Measurements from ENCODE around the gene DOCK4.

The DOCK4 gene

DNA sequence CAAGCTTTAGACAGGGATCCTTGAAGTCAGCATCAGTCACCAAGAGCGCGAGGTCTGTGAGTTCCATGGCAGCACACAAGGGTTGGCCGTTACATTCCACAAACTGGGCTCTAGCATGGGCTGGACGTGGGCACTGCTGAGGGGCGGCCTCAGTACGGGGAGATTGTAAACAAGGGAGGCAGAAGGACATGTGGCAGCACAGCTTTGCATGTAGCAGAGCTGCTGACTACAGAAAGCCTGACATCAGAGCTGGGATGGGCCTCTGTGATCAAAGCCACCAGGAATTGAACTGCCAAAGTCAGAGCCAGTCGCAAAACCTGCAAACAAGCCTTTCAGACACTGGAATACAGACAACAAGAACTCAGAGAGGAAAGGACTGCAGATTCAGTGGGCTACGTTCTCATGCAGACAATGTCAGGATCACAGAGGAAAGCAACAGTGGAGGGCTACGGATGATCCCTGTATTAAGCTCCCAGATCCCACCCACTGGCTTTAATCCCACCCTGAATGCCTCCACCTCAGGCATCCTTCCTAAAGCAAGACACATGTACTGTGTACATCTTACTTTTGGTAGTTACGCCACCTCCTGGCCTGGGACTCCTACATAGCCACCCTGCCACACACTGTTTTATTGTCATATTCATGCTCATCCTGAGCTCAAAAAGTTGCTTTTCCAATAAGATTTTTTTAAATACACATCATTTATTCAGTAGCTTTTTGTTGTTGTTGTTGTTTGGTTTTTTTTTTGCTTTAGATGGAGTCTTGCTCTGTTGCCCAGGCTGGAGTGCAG is 352.8 kb downstream of the DOCK4 start:
- DNase-seq (ENCODE audit: low read depth) = no peak

DNA sequence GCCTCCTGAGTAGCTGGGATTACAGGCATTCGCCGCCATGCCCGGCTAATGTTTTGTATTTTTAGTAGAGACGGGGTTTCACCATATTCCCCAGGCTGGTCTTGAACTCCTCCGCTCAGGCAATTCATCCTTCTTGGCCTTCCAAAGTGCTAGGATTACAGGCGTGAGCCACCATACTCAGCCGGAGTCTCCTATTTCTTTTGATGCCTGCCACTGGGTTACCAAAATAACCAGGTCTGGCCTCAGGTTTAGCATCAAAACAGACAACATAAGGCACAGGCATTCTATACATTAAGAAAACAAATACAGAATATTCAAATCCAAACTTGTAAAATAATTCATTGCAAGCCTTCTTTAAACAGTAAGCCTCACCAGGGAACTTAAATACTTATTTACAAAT is 354.1 kb downstream of the DOCK4 start:
- no peak for DNase-seq (ENCODE audit: low read depth)

DNA sequence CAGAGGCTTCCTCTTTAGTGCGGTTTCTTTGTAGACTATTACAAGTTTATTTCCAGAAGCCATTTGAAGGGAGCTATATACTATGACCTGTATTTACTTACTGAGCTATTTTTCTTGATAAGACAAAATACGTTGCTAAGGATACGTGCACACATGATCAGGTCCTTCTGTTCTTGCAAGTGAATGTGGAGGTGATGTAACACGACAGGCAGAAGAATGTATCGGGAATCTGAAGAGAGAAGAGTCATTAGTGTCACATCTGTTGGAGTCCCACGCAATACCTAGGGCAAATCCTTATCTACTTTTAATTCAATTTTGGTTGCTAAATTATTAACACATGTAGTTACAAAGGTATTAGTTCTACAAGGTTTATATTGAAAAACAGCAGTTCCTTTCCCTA is 359.3 kb downstream of the DOCK4 start:
- DNase-seq (ENCODE audit: low read depth) = no peak

DNA sequence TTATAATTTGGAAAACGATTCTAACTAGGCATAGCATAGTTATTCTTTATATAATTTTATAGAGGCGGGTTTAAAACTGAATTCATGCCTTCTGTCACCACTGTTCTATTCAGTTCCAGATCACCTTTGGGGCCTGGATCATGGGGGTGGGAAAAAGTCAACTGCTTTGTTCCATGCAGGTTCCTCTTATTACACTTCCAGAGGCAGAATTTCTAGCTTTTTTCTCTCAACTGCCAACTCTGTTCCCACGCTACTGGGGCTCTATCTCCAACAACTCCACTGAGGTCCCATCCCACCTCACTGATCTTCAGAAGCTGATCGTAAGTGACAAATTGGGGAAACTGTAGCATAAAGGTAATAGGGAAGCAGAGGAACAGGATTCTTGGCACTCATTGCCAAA is 360.3 kb downstream of the DOCK4 start:
- DNase-seq (ENCODE audit: low read depth) = no peak

DNA sequence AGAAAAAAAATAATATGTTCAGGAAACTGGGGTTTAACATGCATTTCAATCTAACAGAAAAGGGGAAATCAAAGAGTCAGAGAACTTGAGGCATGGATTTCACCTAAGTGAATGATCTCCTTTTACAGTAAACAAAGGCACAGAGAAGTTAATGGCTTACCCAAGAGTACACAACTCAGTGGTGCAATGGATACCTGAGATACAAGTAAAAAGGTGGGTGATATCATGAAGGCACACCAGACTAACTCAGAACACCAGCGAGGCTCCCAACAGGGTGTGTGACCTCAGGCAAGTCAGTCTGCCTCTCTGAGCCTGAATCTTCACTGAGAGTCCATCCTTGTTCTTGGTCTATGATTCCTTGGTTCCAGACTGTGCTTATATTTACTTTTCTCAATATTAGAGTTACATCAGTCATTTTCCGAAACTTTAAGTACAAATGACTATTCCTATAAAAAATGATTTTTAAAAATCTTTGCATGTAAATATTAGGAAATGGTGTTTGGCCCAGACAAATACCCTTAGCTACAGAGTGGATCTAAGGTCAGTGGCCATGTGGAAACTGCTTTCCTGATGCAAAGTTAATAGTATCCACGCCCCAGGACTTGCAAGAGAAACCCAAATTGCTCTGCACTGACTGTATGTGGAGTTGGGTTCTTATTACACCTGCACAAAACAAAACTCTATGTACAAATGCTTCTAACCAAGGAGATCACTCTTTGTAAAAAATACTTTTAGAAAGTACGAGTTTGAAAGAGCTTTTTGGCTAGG is 361.1 kb downstream of the DOCK4 start:
- DNase-seq (ENCODE audit: low read depth) = no peak

DNA sequence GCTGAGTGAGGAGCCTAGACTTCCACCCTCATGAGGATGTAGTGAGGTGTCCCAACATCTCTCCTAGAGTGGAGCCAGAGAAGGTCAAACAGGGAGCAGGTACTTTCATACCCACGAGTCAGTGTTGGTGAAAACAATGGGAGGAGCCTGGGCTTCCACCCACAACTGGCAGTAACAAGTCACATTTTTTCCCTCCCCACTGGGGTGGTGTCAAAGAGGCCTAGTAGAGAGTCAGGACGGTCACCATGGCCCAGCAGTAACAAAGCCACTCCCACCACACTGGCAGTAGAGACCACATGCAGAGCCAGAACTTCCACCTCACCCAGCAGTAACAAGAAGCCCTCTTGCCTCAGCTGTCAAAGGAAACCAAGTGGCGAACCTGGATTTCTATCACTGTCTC is 363.7 kb downstream of the DOCK4 start:
- DNase-seq (ENCODE audit: low read depth) = no peak

DNA sequence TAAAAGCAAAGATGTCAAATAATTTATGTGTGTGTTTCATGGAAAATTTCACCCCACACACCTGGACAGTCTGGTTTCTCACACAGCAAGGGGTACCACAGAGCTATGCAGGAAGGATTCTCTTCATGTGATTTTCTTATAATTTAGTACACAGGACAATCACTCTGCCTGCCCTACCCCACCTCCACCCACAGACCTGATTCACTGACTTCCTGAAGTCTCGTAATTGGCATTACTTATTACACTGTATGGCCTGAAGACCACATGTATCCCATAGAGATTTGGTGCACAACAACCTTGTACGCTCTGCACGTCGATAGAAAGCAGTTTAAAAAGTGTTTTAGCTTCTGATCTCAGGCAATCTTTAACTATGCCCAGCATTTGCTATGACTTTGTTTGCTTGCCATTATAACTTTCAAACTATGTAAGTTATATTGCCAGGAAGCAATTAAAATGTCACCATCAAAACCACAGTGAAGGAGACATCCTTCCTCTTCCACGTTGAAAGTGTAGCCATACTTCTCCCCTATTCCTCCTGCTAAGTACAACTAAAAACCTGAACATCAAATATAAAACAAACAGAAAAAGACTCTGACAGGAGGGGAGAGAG is 364.5 kb downstream of the DOCK4 start:
- DNase-seq (ENCODE audit: low read depth) = no peak

DNA sequence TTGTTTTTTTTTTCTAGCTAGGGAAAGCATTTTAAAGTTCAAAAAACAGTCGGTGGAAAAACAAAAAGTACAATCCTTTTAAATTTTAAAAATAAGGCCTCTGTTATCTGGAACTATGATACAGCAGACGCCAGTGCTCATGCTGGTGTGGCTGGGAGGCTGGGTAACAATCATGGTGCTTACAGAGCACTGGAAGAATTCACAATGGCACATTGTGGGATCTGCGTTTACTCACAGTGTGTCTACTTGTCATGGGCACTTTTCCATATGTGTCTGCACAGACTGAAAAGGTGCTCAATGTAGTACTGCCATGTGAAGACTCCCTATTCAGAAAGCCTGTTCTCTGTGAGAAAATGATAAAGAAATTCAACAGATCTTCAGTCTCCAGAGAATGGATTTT is 365.7 kb downstream of the DOCK4 start:
- no peak for DNase-seq (ENCODE audit: low read depth)

DNA sequence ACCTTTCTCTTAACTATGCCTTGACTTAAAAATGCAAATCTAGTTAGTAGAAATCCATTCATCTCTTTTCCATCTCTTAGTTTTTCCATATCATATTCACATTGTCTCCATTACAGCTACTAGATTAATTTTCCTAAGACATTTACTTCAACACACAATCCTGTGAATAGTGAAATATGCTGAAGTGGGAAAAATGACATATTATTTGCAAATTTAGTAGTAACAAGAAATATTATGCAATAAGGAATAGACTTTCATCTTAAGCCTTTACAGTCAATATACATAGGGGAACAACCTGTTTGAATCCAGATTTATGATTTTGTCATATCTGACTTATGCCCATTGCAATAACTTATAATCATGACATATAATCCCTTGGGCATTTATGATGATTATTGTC is 366.9 kb downstream of the DOCK4 start:
- no peak for DNase-seq (ENCODE audit: low read depth)

DNA sequence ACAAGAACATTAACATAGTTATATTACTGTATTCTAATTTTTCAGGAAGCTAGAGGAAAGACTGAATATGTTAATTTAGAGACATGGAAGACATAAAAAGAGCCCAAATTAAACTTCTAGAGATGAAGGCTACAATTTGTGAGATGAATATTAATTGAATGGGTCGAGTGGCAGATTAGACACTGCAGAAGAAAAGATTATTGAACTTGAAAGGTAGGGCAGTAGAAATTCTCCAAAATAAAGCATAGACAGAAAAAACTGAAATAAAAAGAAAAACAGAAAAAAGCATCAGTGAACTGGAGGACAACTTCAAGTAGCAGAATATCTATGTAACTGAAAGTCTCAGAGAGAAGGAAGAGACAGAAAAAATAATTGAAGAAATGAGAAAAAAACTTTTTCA is 369.6 kb downstream of the DOCK4 start:
- no peak for DNase-seq (ENCODE audit: low read depth)

DNA sequence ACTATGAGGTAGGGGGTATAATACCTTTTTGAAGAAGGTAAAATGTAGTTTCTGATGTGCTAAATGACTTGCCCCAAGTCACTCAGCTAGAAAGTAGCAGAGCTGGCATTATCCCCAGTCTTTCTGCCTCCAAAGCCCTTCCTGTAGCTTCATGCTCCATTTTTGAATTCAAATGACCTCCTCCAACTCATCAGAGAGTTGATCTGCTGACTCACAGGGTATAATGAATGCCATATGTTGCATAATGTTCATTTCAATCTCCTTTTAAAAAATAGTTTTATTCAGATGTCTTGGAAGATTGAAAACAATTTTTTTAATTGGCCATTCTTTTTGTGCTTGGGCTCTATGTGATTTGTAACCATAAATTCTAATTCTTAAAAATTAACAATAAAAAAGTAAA is 371.1 kb downstream of the DOCK4 start:
- no peak for DNase-seq (ENCODE audit: low read depth)

DNA sequence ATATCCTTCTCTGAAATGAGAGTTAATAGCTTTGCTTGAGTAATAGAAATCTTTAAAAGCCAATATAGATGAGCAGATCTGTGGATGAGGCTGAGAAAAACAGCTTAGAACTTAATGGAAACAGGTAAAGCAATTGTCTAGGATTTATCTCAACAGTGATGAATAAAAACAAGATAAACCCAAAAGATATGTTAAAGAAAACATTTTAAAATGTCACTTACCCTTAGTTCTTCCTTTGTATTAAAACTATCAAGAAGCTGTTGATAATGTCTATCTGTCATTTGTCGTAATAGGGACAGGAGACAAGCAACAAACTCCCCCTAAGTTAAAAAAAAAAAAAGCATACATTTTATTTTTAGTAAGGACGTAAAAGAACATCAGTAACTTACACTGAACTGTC is 371.8 kb downstream of the DOCK4 start:
- no peak for DNase-seq (ENCODE audit: low read depth)

DNA sequence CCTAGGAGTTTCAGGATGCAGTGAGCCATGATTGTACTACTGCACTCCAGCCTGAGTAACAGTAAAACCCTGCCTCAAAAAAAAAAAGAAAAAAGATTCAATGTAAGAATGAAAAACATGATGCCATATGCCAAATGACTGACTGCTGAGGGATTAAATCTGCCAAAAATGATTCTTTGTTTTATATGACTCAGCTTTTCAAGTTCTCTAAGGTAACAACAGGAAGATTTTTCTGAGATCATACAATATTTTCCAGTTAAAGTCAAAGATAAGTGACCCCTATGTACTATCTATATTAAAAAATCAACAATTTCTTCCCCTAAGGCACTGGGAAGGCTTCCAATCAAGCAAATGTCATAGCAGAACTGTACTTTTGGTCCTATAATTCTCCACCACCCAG is 372.7 kb downstream of the DOCK4 start:
- DNase-seq (ENCODE audit: low read depth) = no peak

DNA sequence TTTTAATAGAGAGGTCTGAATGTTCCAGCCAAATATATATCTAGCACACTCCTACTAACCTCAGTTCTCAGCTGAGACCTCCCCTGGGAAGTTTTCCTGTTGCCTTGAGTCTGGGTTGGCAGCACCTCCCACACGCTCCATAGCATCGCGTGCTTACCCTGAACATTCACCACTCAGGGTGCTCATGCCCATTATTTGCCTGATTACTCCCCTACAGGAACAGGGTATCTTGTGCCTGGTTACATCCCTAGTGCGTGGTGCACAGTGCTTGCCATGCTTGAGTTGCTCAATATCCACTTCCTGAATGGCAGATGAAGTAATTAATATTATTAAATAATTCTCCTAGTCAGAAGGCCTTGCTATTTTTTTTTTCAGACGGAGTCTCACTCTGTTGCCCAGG is 374.0 kb downstream of the DOCK4 start:
- DNase-seq (ENCODE audit: low read depth) = no peak

DNA sequence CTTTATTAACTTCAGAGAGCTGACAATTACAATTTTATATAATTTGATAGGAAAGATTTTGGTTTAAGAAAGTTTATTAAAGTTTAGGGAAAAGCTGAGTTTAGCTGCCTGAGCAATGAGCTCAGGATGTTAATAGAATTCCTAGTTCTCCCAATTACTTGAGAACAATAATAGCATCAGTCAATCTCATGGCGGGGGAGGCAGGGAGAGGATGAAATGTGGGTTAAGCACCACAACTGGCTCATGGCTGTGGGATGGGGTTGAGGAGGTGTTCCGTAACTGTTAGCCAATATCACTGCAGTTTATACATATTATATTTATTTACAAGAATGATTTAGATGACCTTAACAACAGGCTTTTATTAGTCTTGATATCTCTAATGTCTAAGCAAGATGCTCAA is 377.0 kb downstream of the DOCK4 start:
- no peak for DNase-seq (ENCODE audit: low read depth)

DNA sequence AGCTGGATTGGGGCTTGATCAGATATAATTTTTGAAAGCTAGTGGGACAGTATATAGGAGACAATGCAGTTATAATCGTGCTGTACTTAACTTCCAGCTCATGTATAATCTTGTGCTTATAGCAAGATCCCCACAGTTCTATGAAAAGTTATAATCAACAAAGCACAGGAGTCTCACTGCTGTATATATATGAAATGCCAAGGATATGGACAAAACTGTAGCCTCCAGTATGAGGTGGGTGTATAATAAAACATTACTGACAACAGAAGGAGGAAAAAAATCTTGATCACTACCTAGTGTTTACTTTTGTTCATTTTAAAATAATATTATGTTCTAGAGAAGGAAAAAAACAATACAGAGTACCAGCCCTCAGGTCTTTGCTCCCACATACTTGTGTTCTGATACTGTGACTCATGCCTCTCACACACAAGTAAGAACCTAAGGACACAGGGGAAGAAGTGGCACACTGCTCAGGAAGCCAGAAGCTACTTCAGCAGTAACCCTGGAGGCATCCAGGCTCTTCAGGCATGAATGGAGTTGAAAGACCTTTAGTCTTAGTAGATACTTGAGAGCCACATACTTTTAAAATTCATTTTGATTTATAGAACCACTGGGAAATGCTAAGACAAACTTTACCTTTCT is 378.2 kb downstream of the DOCK4 start:
- DNase-seq (ENCODE audit: low read depth) = no peak

DNA sequence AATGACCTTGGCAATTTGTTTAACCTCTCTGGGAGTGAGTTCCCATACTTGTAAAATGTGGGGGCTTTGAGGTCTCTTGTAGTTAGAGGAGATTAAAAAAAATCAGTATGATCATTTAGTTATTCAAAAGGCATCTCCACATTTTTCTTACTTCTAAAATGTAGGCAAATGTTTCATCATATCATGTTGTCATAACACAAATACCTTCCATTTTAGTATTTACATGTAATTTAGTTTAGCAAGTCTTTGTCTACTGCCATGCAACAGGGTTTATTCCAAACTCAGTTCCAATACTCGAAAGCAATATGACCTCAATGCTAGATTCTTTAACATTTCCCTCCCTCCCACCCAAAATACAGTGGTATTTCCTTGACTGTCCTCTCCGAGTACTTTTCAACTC is 381.2 kb downstream of the DOCK4 start:
- DNase-seq (ENCODE audit: low read depth) = no peak

DNA sequence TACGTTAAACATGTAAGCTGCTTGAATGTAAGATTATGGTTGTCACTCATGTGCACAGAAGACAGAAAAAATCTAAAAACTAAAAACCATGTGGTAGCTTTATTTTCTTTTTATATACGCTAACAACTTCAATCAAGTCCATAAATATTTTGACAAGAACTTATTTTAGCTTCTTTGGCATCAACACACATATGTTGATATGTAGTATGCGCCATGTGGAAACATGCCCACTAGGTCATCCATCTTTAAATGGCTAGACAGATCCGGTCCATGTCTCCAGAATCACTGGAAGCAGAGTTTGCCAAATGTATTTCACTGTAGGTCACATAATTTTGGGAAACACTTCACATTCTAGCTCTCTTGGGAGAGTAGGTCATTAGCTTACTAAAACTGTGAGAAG is 382.4 kb downstream of the DOCK4 start:
- no peak for DNase-seq (ENCODE audit: low read depth)

DNA sequence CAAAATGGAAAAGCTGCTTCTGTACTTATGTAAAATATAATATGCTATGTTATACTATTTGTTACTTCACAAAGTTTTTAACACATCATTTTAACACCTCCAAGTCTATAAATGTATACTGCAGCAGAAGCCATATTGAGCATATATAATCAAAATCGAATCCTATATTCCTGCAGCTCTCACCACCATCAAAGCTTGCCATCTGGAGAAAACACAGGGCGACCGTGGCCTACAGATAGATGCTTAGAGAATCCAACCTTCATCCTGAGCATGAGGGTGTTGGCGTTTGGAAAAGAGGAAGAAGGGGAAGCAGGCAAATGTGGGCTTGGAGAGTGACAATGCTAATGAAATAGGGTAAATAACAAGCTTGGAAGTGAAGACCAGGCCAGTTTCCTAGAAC is 385.2 kb downstream of the DOCK4 start:
- no peak for DNase-seq (ENCODE audit: low read depth)

DNA sequence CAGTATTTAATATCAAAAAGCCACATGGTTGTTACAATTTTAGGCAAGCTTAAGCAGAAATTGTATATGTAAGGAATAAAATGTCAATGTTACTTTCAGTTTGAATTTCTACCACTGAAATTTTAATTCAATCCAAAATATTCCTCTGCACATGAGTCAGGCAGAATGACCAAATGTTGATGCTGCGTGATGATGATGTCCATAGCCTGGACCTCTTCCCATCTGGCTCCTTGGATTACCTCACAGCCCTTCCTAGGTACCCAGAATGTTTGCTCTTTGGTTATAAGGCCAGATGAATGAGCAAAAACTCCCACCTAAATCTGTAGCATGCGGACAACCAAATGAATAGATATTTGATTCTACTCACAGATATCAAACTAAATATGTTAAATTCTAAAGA is 385.6 kb downstream of the DOCK4 start:
- DNase-seq (ENCODE audit: low read depth) = no peak

DNA sequence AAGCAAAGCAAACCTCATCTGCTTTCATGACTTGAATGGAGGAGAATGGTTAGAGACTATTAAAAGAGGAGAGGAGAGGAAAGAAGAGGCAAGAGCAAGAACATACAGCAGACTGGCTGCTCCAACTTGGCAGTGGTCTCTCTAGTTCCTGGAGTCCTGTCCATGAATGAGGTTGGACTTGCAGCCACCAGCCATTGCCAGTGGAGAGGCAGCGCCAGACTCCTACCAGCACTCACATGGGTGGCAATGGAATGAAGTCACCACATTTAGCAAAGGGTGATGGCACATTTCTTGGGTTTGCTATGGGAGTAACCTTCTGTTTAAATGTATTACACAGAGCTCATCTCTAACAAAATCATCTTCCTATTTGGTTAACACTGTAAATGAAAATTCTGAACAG is 386.1 kb downstream of the DOCK4 start:
- no peak for DNase-seq (ENCODE audit: low read depth)

DNA sequence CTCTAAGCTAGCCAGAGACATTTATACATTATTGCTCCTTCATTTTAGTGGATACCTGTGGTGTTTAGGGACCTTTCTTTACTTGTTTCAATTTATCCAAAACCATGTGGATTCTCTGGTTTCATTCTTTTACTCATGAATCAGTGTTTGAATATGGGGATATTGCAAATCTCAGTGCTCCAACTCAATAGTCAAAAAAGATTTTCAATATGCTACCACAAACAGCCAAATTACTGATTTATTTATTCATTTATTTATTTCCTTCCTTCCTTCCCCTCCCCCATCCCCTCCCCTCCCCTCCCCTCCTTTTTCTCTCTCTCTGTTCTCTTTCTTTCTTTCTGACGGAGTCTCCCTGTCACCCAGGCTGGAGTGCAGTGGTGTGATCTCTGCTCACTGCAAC is 390.8 kb downstream of the DOCK4 start:
- DNase-seq (ENCODE audit: low read depth) = no peak

DNA sequence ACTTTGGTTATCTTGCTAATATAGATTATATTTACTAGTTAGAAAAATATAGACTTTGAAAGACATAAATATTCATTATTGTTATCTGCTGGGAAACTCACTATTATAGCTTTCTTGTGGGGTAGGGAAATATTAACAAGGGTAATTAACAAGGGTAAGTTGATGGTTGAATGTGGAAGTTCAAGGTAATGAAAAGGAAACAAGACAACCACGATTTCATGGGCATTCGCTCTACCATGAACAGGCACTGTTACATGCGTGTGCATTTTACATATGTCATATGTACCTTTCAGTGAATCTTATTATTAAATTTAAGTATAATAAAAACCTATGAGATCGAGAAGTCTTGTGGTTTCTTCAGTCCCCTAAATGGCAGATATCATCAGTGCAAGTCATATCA is 392.9 kb downstream of the DOCK4 start:
- DNase-seq (ENCODE audit: low read depth) = no peak
